GM12875 (cell line): Measurements from ENCODE around the gene BPIFB1.

Source experiments
- H3K4me3 ChIP-seq: one replicate; pipeline ENCODE4 v1.5.1; 2011; ENCODE audit warnings: low read depth, low read length, control low read depth
- CTCF ChIP-seq: IDR thresholded peaks from 2 replicates; pipeline ENCODE4 v1.5.1; 2011; ENCODE audit warnings: low read depth, mild to moderate bottlenecking, control low read depth, inconsistent platforms, low read length, moderate library complexity, borderline replicate concordance; ENCODE audit not compliant: insufficient read depth

BPIFB1 gene

GRCh38 chr20:33334111-33334510 is 51.1 kb downstream of the BPIFB1 start:
- no peak for TF ChIP-seq CTCF
- H3K4me3 ChIP-seq: no peak overlapping the region

GRCh38 chr20:33336375-33336774 is 53.4 kb downstream of the BPIFB1 start:
- no peak overlapping the region for H3K4me3 ChIP-seq
- TF ChIP-seq CTCF: no peak

- H3K4me3 ChIP-seq: no peak overlapping the region
- TF ChIP-seq CTCF: no peak
Observed at GRCh38 chr20:33337119-33337518, 54.1 kb downstream of the BPIFB1 start.

DNA sequence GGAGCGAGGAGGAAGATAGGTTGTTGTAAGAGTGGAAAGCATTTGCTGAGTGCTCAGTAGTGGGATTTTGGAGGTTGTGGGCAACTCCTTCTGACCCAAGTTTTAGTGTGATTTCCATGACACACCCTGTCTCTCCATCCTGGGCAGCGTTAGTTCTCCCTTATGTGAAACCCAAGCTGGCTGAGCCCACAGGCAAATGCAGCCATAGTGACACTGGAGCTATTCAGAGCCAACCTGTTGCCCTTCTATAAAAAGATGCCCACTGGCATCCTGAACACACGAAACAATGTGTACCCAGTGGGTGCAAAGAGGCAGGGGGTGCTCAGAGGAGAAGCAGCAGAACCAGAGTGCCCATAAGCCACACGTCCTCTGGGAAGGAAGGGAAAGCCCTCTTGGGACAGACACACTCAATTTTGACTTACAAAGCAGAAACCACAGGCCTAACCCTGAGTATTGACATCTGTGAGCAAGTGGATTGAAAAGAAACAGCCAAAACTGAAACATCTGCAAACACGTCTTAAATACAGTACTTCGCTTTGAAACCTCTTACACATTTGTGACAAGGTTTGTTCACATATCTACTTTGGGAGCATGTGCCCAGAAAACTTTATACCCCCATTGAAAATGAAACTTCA is 54.6 kb downstream of the BPIFB1 start:
- H3K4me3 ChIP-seq: no peak overlapping the region
- TF ChIP-seq CTCF: no peak

DNA sequence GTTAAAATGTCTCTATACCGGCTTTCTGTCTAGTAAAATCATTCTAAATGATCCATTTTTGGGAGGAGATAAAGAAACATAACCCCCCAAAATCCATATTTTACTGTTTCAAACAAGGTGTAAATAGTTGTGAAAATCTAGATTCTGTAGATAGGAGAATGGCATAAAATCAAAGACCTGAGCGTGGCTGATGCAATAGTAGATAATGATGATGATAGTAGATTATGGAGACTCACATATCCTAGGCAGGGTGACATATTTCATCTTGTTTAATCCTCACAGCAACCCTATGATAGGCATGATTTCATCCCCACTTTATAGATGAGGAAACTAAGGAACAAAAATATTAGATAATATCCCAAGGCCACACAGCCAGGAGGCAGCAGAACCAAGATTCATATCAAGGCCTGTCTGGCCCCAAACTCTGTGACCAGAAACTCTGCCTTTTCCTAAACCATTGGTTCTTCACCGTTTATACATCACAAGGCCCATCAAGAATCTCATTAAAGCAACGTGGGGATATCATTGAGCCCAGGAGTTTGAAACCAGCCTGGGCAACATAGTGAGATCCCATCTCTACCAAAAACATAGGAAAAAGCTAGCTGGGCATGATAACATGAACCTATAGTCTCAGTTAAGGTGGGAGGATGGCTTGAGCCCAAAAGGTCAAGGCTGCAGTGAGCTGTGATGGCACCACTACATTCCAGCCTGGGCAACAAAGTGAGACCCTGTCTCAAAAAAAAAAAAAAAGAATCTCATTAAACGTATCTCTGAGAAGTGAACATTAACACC is 55.6 kb downstream of the BPIFB1 start:
- no peak for TF ChIP-seq CTCF
- no peak overlapping the region for H3K4me3 ChIP-seq

- H3K4me3 ChIP-seq: no peak overlapping the region
- no peak for TF ChIP-seq CTCF
Observed at GRCh38 chr20:33339515-33340058, 56.6 kb downstream of the BPIFB1 start.
